GM19193 (cell line): Measurements from ENCODE around the gene OR2T8.

ENCODE experiments used
- POLR2A ChIP-seq: IDR thresholded peaks from 4 replicates; pipeline ENCODE4 v1.6.1; 2011; ENCODE audit not compliant: insufficient read depth, insufficient read length; ENCODE audit errors: extremely low read depth

The OR2T8 gene, protein sequence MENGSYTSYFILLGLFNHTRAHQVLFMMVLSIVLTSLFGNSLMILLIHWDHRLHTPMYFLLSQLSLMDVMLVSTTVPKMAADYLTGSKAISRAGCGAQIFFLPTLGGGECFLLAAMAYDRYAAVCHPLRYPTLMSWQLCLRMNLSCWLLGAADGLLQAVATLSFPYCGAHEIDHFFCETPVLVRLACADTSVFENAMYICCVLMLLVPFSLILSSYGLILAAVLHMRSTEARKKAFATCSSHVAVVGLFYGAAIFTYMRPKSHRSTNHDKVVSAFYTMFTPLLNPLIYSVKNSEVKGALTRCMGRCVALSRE

DNA sequence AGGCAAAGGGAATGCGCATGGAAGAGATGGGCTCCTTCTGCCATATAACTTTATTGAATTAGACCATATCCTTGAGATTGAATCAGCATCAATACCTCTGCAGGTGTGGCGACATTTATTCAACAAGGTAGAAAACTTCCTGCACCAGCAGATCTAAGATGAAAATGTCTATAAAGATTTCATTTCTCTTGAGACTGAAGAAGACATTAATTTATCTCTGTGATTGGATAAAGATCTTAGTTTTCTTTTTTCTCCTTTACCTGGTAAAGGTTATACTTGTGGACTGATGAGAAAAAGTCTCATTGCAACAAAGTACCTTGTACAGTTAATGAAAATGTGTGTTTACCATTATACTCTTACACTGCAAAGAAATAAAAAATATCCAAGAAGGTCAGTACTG lies at the start of gene OR2T8:
TSS of gene OR2T8 (plus strand) at position 301 of the 400 bp plus-strand sequence. CDS start 766 bp downstream, outside the sequence.
- TF ChIP-seq POLR2A = no peak

DNA sequence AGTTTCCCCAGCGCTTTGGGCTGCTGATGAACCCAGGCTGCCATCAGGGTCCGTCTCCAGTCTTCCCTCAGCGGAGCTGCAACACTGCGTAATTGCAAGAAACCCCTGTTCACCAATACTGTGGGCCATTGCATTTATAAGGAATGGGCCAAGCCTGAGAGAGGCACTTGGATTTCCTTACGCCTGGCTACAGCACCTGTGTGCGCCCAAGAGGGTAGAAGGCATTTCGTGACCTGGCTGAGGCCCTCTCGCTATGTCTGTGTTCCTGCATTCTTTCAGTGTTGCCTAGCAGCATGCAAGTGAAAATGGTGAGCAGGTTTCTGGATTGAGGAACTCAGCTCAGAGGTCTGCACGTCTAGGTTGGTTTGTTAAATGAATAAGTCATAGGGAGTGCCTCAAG lies 36.7 kb upstream of the OR2T8 start:
- no peak for TF ChIP-seq POLR2A

DNA sequence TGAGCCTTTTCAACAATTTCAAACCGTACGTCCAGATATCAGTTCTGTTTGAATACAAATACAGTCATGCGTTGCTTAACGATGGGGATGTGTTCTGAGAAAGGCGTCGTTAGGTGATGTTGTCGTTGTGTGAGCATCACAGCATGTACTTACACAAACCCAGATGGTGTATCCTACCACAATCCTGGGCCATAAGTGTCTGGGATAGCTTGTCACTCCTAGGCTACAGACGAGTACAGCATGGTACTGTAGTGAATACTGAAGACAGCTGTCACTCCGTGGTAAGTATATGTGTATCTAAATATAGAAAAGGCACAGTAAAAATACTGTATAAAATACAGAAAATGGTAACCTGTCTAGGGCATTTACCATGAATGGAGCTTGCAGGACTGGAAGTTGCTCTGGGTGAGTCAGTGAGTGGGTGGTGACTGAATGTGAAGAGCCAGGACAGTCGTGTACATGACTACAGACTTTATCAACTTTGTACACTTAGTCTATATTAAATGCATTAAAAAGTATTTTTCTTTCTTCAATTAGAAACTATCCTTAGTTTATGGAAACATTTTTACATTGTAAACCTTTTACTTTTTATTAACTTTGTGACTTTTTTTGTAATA lies 35.1 kb upstream of the OR2T8 start:
- no peak for TF ChIP-seq POLR2A

DNA sequence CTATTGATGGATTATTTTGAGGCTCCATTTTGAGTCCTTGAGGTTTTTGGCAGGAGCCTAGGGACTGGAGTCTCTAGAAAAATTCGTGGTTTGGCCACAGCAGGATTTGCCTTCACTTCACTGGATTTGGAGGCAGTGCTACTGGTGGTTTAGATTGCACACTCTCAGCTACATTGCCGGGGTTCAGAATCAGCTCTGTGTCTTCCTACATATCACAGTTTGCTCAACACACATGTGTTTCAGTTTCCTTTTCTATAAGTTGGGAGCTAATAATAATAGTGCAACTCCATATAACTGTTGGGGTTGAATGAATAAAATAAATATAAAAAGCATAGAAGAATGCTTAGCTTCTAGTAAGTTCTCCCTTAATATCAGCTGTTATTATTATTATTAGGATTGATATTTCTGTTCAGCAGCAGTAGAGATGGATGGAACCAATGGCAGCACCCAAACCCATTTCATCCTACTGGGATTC lies 24.9 kb upstream of the OR2T8 start, which contains the start of gene OR2W3:
TSS of gene OR2W3 (plus strand) at position 425 of the 475 bp plus-strand sequence. CDS start at position 425, 0 bp downstream.
- TF ChIP-seq POLR2A = no peak

DNA sequence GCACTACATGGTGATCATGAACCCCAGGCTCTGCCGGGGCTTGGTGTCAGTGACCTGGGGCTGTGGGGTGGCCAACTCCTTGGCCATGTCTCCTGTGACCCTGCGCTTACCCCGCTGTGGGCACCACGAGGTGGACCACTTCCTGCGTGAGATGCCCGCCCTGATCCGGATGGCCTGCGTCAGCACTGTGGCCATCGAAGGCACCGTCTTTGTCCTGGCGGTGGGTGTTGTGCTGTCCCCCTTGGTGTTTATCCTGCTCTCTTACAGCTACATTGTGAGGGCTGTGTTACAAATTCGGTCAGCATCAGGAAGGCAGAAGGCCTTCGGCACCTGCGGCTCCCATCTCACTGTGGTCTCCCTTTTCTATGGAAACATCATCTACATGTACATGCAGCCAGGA lies 24.1 kb upstream of the OR2T8 start:
- no peak for TF ChIP-seq POLR2A

DNA sequence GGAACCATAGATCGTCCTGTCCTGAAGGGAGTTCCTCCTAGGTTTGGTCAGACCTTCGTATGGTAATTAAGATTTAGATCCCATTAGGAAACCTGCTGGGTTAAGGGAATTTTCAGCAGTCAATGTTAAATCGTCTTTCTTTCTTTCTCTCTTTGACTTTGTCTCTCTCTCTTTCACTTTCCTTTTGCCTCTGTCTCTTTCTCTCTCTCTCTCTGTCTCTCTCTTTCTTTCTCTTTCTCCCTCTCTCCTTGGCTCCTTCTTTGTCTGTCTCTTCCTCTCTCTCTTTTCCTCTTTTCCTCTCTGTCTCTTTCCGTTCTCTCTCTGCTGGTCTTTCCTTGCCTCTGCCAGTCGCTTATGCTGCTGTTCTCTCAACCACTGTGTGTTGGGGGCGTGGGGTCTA lies 15.9 kb upstream of the OR2T8 start:
- no peak for TF ChIP-seq POLR2A

DNA sequence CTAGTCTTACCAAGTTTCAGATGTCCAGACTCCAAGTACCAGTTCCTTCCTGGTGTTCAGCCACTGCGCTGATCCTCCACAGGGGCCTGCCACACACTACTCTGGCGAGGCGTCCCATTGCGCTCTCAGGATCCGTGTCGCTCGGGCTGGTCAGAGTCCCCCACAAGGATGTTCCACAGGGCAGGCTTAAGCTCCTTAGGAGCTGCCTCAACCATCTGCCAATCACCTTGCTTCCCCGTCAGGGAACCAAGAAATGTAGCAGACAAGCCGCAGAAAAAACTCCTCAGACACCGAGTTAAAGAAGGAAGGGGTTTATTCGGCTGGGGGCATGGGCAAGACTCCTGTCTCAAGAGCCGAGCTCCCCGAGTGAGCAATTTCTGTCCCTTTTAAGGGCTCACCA lies 14.9 kb upstream of the OR2T8 start:
- no peak for TF ChIP-seq POLR2A

DNA sequence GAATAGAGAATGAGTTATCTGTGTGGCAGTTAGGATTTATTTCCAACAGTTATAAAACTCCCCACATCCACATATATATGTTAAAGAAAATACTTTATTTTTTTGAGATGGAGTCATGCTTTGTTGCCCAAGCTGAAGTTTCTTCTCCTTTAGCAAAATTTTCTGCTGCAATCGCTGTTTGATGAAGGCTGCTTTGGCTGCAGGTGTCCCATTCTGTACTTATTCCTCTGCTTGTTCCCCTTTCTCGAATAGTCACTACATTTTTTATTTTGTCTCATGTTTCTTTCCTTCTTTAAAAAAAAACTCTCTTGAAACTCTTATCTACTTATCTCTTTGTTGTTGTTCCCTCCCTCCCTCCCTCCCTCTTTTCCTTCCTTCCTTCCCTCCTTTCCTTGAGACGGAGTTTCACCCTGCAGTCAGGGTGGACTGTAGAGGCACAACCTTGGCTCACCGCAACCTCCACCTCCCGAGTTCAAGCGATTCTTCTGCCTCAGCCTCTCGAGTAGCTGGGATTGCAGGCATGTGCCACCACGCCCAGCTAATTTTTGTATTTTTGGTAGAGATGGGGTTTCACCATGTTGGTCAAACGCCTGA lies 14.0 kb upstream of the OR2T8 start:
- no peak for TF ChIP-seq POLR2A

DNA sequence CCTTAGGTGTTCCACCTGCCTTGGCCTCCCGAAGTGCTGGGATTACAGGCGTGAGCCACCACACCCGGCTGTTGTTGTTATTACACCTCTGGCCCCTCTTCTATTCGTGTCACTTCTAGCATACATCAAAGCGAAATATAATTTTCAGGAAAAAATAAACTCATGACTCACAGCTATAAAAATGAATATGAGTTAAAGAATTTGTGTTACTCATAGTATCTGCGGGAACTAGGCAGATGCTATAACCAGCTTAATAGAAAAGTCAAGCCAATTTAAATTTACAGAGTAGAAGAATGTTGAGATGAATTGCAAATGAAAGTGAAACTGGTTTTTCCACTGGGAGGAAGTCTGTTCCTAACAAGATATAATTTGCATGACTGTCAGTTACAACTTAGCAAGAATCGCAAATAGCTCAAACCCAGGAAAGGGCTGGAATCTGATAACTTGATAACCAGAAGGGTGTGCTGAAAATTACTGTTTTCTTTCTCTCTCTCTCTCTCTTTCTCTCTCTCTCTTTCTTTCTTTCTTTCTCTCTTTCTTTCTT lies 13.5 kb upstream of the OR2T8 start:
- no peak for TF ChIP-seq POLR2A

DNA sequence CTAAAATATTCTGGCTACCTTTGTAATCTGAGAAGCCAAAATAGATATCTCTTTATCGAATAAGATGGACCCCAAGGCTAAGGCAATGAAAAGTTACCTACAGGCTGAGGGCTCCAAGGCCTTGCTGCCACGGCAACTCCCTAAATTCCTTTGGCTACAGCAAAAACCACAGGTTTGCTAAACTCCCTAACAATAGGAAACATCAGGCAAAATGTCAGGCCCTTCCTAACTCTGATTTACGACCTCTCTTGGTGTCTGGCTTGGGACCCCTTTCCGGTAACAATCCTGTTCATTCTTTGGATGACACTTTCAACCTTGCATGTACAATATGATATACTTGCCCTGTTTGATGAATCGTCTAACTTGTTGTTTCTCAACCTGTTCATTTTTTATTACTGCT lies 11.3 kb upstream of the OR2T8 start:
- no peak for TF ChIP-seq POLR2A

DNA sequence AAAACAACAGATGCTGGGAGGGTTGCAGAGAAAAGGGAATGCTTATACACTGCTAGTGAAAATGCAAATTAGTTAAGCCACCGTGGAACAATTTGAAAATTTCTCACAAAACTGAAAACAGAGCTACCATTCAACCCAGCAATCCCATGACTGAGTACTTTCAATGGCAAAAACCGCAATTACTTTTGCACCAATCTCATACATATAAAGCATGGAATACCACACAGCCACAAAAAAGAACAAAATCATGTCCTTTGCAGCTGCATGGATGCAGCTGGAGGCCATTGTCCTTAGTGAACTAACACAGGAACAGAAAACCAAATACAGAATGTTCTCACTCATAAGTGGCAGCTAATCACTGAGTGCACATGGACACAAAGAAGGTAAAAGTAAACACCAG lies 6.3 kb upstream of the OR2T8 start:
- TF ChIP-seq POLR2A = no peak

DNA sequence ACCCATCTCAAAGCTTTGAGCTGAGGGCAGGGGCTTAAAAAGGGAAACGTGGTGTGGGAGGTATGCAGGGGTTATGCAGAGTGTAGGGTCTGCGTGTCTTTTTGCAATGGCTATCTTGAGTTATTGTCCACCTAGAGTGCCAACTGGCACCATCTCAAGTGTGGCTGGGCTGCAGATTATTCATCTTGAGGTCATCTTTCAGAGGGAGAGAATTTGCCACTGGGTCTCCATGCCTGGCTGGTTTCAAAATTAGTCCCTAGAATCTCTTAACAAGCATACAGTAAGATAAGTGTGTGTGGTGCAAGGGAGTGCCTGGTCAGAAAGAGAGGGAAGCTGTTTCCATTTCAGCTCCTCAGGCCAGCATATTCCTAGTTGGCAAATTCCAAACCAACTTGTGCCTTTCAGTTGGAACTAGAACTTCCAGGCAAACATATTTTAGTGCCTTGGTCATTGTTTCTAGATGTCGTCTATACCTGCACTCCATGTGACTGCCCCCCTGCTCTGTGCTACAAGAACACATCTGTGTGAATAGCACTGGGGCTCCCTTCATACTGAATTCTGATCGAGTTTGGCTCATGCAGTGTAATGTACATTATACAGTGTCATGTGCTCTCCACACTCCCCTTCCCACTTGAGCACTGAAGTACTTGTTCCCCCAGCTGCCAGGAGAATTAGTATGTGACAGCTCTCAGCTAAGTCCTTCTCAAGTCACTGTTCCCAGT lies 5.0 kb upstream of the OR2T8 start:
- no peak for TF ChIP-seq POLR2A

DNA sequence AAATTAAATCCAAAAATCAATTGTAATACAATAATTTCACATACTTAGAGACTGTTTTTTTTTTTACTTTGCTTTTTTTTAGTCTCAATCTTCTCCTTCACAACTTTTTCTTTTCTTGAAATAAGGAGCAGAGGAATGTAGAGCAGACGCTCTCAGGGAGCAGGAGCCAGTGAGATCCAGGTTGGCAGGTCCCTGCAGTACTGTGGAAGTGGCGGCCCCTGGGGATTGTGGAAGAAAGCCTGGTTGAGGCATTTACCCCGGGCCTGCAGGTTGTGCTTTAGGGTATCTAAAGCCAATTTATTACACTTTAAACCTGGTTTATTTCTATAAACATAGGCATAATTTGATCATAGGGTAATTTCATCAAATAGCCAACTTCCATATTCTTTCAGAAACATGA lies 3.9 kb downstream of the OR2T8 start:
- no peak for TF ChIP-seq POLR2A

DNA sequence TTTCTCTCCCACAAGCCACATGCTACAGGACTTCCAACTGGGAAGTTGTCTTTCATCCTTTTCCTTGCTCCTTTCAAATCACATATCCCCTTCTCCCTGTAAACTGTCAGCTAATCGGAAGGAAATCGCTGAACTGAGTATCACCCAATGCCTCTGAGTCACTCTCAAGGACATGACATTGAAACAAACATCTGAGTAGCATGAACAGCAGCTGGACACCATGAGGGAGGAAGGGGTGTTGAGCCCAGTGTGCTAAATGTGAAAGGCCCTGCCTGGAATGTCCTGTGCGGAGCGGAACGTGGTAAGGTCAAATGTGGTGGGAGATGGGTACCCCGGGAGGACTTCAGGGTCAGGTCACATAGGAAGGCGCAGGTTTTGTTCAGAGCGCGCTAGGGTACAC lies 4.8 kb downstream of the OR2T8 start, which contains the start of gene OR2AJ1:
TSS of gene OR2AJ1 (plus strand) at position 22 of the 400 bp plus-strand sequence. CDS start 8,880 bp downstream, outside the sequence.
- no peak for TF ChIP-seq POLR2A

DNA sequence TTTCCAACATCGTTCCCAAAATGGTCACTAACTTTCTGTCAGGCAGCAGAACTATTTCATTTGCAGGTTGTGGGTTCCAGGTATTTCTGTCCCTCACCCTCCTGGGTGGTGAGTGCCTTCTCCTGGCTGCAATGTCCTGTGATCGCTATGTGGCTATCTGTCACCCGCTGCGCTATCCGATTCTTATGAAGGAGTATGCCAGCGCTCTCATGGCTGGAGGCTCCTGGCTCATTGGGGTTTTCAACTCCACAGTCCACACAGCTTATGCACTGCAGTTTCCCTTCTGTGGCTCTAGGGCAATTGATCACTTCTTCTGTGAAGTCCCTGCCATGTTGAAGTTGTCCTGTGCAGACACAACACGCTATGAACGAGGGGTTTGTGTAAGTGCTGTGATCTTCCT lies 13.9 kb downstream of the OR2T8 start:
- no peak for TF ChIP-seq POLR2A
